GM18505 (cell line): Measurements from ENCODE around the gene MITD1.

Experiments used
- ATAC-seq: cut with Tn5 transposase; IDR thresholded peaks from one replicate; pipeline ENCODE4 v1.9.1; 2021; ENCODE audit not compliant: unreplicated experiment
- POLR2A ChIP-seq: IDR thresholded peaks from 4 replicates; pipeline ENCODE4 v1.6.1; 2011; ENCODE audit warnings: borderline replicate concordance; ENCODE audit not compliant: insufficient read depth, insufficient read length; ENCODE audit errors: extremely low read depth

MITD1 gene

GRCh38 chr2:99171377-99172140 lies 9.3 kb downstream of the MITD1 start:
- no peak for ATAC-seq
- no peak for TF ChIP-seq POLR2A

GRCh38 chr2:99169534-99169933 lies 11.3 kb downstream of the MITD1 start:
- no peak for ATAC-seq
- no peak for TF ChIP-seq POLR2A

- no peak for TF ChIP-seq POLR2A
- no peak for ATAC-seq
Measured at GRCh38 chr2:99166218-99166617, 14.6 kb downstream of the MITD1 start.

- no peak for ATAC-seq
- no peak for TF ChIP-seq POLR2A
Measured at GRCh38 chr2:99159594-99159993, 21.3 kb downstream of the MITD1 start.

- ATAC-seq: no peak
- no peak for TF ChIP-seq POLR2A
Measured at GRCh38 chr2:99158599-99158998, 22.3 kb downstream of the MITD1 start.

GRCh38 chr2:99156891-99157290 lies 24.0 kb downstream of the MITD1 start:
- TF ChIP-seq POLR2A: no peak
- ATAC-seq: no peak

GRCh38 chr2:99154643-99155536 lies 26.0 kb downstream of the MITD1 start, which contains the start of the genes LIPT1 and TSGA10:
Gene LIPT1 (plus strand): TSS chr2:99154967. CDS start chr2:99161958, 6,991 bp downstream.
Gene TSGA10 (minus strand): TSS chr2:99154942. CDS start chr2:99109439, 45,503 bp downstream.
- ATAC-seq: peak; percentile 96
- TF ChIP-seq POLR2A: peak; percentile 90

GRCh38 chr2:99153921-99154604 lies 26.8 kb downstream of the MITD1 start:
- no peak for ATAC-seq
- no peak for TF ChIP-seq POLR2A

- TF ChIP-seq POLR2A: no peak
- ATAC-seq: no peak
Measured at GRCh38 chr2:99152199-99152895, 28.5 kb downstream of the MITD1 start.

GRCh38 chr2:99150706-99151105 lies 30.2 kb downstream of the MITD1 start:
- ATAC-seq: no peak
- no peak for TF ChIP-seq POLR2A

GRCh38 chr2:99141110-99142108 lies 39.4 kb downstream of the MITD1 start, which contains the start of gene C2orf15:
Gene C2orf15 (plus strand): TSS chr2:99141707. CDS start chr2:99150559, 8,852 bp downstream.
- peak; percentile 85 for TF ChIP-seq POLR2A
- peak; percentile 85 for ATAC-seq

GRCh38 chr2:99140860-99141109 lies 40.1 kb downstream of the MITD1 start:
- TF ChIP-seq POLR2A: no peak
- peak; percentile 27 for ATAC-seq
